Amygdala (tissue), 56 donors: ENCODE results near the gene SDR42E2.
"Not testable (repeated sequence)": the region's sequence is repeated elsewhere in the genome, so short reads cannot be mapped to it uniquely, and the experiment has no call there.

Source experiments
- DNase-seq, 56 donors: peaks; one replicate each; lab custom pipeline; 2025; lab: John Stamatoyannopoulos, UW

Gene SDR42E2

GRCh38 chr16:22161999-22162655, at the start of gene SDR42E2:
Gene SDR42E2 (plus strand): TSS chr16:22162506. CDS start chr16:22165583, 3,077 bp downstream.
- no peak for DNase-seq

DNA sequence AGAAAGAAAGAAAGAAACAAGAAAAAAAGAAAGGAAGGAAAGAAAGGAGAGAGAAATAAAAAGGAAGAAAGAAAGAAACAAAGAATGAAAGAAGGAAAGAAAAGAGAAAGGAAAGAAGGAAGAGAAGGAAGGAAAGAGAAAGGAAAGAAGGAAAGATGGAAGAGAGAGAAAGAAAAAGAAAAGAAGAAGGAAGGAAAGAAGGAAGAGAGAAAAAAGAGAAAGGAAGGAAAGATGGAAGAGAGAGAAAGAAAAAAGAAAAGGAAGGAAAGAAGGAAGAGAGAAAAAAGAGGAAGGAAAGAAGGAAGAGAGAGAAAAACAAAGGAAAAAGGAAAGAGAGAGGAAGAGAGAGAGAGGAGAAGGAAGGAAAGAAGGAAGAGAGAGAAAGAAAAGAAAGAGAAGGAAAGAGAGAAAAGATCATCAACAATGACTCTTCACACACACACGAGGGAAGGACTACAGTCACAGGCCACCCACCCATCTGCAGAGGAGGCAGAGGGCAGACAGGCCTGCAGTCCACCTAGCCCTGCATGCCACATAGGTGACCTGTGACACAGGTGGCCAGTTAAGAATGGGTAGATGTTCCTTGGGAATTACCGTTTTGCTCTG, 46.1 kb upstream of the SDR42E2 start:
- DNase-seq = no peak

GRCh38 chr16:22117609-22118008, 44.7 kb upstream of the SDR42E2 start:
- DNase-seq = no peak

GRCh38 chr16:22120440-22120839, 41.9 kb upstream of the SDR42E2 start:
- DNase-seq = no peak

- DNase-seq = no peak
These were observed 40.1 kb upstream of the SDR42E2 start for GRCh38 chr16:22122239-22122638.

DNA sequence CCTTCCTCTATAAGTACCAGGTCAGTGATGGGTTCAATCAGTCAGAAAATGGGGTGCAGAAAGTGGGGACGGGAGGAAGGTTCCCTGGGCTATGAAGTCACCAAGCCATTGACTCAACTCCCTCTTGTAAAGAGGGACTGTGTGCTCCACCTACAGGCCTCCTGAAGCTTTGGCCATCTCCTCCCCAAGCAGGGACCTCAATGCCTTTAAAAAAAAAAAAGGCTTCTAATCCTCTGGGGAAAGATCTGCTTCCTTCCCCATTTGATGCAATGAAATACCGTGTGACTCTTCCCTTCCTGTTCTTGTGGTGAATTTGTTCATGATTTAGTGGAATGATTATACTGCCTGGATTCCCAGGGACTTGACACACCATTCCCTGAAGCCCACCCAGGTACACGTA, 39.2 kb upstream of the SDR42E2 start:
- no peak for DNase-seq

DNA sequence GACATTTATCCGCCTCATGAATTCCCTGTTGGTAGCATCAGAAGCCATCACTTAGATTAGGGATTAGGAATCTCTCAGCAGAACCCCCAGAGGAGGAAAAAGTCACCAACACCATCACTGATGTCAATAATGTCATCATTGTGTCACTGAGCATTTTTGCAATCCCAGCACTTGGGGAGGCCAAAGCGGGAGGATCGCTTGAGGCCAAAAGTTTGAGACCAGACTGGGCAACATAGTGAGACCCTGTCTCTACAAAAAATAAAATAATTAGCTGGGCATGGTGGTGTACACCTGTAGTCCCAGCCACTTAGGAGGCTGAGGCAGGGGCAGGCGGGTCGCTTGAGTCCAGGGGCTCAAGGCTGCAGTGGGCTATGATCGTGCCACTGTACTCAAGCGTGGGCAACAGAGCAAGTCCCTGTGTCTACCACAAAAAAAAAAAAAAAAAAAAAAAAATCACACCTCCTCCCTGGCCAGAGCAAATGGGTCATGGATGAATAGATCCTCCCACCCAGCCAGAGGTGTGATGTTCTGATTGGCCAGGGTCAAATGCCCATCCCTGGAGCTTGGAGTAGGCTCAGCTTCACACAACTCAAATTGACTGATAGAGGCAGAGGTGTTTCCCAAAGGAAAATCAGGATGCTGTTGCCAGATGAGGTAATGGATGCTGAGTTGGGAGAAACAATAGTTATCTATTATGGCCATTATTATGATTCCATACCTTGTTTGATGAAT, 38.4 kb upstream of the SDR42E2 start:
- no peak for DNase-seq

DNA sequence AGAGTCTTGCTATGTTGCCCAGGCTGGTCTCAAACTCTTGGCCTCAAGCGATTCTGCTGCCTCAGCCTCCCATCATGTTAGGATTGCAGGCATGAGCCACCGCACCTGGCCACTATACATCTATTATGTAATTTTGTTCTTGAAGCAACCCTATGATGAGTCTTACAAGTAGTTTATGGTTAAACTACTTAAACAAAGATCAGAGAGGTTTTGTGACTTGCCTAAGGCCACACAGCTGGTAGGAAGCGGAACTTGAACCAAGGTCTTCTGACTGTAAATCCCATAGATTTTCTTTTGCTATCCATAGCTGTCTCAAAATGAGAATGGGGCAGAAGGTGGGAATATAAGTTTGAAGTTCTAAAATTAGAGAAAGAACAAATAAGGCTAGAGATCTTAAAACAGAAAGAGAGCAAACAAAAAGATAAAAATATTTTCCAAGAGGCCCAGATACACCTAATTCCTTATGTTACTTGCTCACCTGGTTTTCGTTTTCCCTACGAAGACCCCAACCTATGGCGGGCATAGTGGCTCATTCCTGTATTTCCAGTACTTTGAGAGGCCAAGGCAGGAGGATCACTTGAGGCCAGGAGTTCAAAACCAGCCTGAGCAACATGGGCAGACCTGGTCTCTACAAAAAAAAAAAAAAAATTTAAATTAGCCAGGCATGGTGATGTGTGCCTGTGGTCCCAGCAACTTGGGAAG, 37.6 kb upstream of the SDR42E2 start:
- DNase-seq = no peak

DNA sequence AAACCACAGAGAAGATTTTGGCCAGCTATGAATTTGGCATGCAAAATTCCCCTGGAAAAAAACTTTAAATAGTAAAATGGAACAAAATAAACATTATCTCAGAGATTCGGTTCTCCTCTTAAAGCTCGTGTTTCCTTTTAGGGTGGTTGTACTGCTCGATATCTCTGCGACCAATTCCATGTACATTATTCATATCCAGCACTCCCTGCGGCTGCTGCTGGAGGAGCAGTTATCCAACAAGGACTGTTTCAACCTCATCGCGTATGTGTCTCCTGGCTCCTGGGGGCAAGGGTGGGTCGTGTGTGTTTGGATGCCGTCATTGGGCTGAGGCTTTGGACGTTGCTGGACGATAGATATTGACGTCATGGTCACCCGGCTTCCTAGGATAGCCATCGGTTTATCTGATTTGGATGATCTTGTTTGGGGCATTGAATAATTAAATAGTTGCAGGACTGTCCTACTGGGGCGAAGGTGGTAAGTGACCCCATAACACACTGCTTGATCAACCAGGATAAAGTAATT, 36.2 kb upstream of the SDR42E2 start:
- DNase-seq = no peak

DNA sequence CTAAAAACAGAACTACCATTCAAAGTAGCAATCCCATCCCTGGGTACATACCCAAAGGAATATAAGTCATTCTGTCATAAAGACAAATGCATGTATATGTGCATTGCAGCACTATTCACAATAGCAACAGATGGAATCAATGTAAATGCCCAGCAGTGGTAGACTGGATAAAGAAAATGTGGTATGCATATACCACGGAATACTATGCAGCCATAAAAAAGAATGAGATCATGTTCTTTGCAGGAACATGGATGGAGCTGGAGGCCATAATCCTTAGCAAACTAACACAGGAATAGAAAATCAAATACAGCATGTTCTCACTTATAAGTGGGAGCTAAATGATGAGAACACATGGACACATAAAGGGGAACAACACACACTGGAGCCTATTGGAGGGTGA, 33.8 kb upstream of the SDR42E2 start:
- DNase-seq = not testable (repeated sequence)

DNA sequence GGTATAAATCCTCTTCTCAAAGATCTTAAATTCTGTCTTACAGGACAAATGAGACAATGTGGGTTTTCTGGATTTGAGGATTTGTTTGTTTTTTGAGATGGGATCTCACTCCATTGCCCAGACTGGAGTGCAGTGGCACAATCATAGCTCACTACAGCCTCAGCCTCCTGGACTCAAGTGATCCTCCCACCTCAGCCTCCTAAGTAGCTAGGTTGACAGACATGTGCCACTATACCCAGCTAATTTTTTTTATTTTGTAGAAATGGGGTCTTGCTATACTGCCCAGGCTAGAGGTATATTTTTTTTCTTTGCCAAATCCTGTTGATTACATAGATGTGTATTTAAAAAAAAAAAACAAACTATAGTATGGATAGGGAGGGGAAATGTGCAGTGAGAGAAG, 31.8 kb upstream of the SDR42E2 start:
- DNase-seq = no peak

GRCh38 chr16:22132801-22133200, 29.5 kb upstream of the SDR42E2 start:
- no peak for DNase-seq

- DNase-seq = no peak
These were observed 23.8 kb upstream of the SDR42E2 start for GRCh38 chr16:22138482-22138881.

GRCh38 chr16:22139008-22139407, 23.3 kb upstream of the SDR42E2 start:
- no peak for DNase-seq

DNA sequence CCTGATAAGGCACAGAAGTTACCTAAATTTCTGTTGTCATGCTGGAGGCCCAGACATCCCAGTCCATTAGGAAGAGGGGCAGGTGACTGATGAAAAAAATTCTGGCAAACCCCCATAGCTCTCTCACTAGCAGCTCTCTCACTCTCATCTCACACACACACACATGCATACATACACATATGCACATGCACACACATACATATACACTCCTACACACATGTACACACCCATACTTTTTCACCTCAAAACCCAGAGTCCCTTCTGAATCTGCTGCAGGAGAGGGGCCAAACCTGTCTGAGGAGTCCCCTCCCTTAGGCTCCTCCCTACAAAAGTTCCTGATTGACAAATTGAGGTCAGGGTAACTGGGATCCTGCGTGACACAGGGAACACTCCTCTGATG, 22.6 kb upstream of the SDR42E2 start:
- no peak for DNase-seq

- DNase-seq = no peak
These were observed 20.5 kb upstream of the SDR42E2 start for GRCh38 chr16:22141767-22142166.

GRCh38 chr16:22144520-22144919, 17.8 kb upstream of the SDR42E2 start:
- no peak for DNase-seq

GRCh38 chr16:22147853-22148252, 14.5 kb upstream of the SDR42E2 start:
- no peak for DNase-seq

GRCh38 chr16:22151246-22151998, 10.9 kb upstream of the SDR42E2 start:
- no peak for DNase-seq

- no peak for DNase-seq
These were observed 10.0 kb upstream of the SDR42E2 start for GRCh38 chr16:22152316-22152715.
